GM18519 (cell line): ENCODE measurements around the gene PTPRK.

ENCODE experiments used
- ATAC-seq: cut with Tn5 transposase; IDR thresholded peaks from one replicate; pipeline ENCODE4 v1.9.1; 2021; ENCODE audit warnings: mild to moderate bottlenecking, moderate library complexity; ENCODE audit not compliant: unreplicated experiment, low FRiP score

PTPRK gene

DNA sequence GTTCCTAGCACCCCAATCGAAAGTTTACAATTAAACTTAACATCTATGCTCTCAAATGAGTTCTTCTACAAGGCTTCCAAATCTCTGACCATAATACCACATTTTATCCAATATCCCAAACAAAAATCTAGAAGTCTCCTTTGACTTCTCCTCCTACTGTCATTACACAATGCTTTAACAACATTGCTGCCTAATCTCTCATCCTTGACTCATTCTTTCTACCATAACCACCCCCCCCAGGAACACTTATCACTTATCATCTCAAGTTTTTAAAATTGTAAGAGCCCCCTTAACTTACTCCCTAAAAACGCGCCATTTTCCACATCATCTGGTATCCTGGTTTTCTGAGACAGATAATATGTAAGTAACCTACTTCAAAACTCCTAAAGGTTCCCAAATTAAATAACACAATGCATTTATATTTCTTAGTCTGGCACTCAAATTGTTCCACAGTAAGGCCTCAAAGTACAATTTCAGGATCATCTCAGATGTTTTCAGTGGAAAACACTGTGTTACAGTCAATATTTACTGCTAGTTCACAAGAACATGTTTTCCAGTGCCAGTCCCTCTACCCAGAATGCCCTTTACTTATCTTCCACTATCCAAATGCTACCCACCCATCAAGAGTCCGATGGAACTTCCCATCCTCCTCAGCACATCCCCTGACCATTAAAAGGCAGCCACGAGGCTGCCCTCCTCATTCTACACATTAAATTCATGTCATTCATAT, 311.4 kb downstream of the PTPRK start:
- no peak for ATAC-seq

- ATAC-seq = no peak
Measured at GRCh38 chr6:128208078-128208477, 312.3 kb downstream of the PTPRK start.

GRCh38 chr6:128206610-128207426, 313.6 kb downstream of the PTPRK start:
- ATAC-seq = no peak

DNA sequence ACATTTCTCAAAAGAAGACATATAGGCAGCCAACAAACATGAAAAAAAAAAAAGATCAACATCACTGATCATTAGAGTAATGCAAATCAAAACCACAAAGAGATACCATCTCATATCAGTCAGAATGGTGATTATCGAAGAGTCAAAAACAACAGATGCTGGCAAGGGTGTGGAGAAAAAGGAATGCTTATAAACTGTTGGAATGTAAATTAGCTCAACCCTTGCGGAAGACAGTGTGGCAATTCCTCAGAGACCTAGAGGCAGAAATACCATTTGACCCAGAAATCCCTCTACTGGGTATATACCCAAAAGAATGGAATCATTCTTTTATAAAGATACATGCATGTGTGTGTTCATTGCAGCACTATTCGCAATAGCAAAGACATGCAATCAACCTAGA, 315.8 kb downstream of the PTPRK start:
- no peak for ATAC-seq

DNA sequence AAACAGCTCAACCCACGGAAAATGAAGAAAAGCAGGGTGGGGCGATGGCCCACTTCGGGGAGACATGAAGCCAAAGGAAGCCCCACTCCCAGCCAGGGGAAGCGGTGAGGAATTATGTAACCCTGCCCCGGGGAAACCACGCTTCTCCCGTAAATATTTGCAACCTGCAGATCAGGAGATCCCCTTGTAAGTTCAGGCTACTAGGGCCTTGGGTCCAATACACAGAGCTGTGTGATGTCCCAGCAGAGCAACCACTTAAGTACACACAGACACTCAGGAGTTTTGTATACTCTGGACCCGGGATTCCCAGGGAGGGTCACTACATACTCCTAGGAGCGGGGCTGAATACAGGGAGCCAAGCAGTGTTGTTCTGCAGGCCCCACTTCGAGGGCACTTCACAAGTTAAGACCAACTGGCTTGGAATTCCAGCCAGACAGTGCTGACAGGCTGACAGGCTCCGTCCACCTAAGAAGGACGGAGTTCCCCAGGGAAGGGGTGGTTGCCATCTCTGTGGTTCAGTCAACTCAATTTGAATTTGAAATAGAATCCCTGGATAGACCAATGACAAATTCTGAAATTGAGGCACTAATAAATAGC, 318.1 kb downstream of the PTPRK start:
- ATAC-seq = no peak

DNA sequence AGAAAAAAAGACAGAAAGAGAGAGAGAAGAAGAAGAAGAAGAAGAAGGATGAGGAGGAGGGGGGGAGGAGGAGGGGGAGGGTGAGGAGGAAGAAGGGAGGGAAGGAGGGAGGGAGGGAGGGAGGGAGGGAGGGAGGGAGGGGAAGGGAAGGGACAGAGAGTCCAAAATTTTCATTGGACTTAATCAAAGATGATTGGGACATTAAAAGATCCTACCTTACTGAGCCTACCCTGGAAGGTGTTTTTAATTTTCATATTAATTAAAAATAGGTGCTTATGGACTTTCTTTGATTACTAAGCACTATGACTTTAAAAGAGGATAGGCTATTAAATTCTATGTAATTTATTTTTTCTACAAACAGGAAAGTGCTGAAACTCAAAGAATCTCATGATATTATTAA, 319.6 kb downstream of the PTPRK start:
- ATAC-seq = no peak

DNA sequence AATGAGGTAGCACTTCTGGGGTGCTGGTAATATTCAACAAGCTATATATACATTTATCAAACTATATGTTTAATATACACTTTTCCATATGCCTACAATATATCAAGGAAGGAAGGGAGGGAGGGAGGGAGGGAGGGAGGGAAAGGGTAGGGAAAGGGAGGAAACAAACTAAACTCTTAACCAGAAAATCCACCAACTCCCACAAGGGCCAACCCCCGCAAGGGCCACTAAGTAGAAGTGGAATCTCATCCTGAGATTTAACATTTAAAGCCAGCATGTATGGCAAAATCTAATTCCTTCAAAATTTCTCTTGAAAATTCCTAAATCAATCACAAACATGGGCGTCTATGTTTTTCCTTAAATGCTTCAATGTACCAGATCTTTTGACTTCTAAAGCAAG, 320.9 kb downstream of the PTPRK start:
- ATAC-seq = no peak

GRCh38 chr6:128192972-128193371, 327.4 kb downstream of the PTPRK start:
- no peak for ATAC-seq

DNA sequence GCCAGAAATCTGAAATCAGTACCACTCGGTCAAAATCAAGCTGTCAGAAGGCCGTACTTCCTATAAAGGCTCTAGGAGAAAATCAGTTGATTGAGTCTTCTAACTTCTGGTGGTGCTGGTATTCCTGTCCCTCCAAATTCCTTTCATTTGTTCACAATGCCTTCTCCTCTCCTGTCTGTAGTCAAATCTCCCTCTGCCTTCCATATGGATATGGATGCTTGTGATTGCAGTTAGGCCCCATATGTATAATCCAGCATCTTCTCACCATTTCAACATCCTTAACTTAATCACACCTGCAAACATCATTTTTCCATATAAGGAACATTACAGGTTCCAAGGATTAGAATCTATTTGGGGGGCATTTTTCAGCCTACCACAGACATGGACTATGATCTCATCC, 331.7 kb downstream of the PTPRK start:
- no peak for ATAC-seq

- ATAC-seq = no peak
Measured at GRCh38 chr6:128186729-128187128, 333.7 kb downstream of the PTPRK start.

GRCh38 chr6:128179876-128180438, 340.4 kb downstream of the PTPRK start:
- no peak for ATAC-seq

DNA sequence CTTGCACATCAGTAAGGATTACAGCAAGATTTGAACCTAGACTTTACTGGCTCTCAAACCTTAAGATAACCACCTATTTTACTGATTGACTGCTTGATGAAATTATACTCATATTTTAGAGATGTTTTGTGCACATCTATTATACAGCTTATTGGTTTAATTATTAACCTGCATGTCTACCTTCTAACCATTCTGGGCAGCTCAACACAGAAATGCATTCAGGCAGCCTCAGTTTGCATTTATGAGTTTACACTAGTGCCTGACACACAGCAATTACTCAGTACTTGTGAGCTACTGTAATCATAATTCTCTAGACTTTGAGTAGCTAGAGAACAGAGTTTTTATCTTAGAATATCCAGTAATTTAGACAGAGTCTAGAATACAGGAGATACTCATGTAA, 345.7 kb downstream of the PTPRK start:
- no peak for ATAC-seq

DNA sequence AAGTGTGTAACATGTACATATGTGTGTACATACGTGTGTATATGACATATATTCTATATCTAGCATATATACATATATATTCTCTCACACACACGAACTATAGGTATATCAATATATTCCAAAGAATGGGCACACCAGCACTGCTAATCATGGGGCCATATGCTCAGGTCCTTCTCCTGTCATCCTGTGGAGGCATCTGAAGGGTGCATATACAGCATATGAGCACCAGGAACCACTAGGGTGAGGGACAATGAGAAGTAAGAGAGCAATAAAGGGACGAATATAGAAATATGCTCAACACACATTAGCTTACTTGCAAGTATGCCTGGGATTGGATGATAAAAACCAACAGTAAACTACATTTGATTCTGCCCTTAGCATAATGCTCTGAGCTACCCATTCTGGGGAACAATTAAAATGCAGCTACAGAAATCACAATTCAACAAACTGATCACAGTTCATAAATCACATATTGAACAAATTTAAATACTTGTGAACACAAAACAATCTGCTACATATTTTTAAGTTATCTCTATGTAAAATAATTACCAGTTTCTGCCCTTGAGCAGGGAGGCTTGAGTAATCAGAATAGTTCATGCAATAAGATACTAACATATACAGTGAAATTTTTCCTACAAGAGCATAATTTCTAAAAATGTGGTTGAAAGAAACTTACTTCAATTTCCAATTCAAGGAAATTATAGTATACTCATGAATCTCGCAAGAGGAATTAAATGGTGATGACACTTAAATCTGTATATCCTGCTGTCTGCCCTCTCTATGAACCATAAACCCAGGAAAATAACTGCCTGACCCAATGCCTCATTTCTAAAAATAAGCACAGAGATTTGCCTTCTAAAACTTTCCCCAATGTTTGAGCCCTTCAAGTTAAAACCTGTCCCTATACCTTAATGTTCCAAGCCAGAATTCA, 347.4 kb downstream of the PTPRK start:
- no peak for ATAC-seq

DNA sequence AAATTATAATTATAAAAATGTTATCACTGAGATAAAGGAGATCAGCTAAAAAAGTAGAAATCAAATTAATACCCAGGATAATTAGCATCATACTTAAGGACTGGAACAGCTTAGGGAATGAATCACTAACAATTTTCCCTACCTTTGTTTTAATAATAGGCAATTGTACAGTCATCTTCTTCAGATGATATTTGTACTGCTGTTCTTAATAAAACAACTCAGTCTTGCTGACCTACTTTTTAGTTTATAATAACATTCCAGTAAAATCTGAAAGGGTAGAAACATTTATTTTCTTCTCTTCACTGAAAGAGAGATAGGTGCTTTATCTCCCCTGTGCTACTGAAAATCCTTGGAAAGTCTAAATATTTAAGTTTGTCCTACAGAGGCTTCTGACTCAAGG, 348.3 kb downstream of the PTPRK start:
- ATAC-seq = no peak

- no peak for ATAC-seq
Measured at GRCh38 chr6:128171182-128171581, 349.2 kb downstream of the PTPRK start.

DNA sequence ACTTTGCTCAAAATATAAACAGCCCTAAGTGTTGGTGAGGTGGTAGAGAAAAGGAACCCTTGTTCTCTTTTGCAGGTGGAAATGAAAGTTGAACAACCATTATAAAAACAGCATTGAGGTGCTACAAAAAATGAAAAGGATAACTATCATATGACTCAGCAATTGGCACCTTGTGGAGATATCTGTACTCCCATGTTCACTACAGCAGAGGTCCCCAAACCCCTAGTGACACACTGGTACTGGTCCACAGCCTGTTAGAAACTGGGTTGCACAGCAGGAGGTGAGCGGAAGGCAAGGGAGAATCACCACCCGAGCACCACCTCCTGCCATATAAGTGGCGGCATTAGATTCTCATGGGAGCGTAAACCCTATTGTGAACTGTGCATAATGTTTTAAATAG, 352.2 kb downstream of the PTPRK start:
- no peak for ATAC-seq

DNA sequence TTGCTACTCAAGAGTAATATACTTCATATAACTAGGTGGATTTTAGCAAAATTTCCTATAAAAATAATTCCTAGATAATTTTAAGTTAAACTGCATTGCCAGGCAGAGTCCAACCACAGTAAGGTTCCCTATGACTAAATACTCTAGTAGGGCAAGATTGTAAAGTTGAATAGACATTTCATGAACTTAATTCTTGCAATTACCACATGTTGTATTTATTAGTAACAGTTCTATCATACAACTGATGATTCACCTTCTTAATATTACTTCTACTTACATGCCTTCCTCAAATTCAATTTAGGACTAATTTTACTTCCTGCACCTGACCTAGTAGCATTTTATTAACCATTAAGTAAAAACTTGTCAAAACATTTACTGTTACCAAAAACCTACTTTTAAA, 352.8 kb downstream of the PTPRK start:
- no peak for ATAC-seq

DNA sequence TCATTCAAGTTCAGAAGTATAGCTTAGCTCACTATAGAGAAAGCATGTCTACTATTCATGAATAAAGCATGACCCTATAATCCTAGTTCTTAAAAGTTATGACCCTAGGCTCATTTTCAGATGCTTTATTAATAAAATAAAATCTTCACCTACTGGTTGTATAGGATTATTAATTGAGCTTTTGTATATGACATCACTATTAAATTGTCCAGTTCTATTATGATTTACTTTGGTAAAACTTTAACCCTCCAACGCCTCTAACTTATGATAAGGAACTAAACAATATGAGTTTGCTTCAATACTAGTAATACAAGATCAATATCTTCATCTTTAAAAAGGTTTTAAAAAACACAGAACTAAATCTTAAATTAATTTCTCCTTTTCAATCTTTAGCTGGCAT, 356.1 kb downstream of the PTPRK start:
- no peak for ATAC-seq

DNA sequence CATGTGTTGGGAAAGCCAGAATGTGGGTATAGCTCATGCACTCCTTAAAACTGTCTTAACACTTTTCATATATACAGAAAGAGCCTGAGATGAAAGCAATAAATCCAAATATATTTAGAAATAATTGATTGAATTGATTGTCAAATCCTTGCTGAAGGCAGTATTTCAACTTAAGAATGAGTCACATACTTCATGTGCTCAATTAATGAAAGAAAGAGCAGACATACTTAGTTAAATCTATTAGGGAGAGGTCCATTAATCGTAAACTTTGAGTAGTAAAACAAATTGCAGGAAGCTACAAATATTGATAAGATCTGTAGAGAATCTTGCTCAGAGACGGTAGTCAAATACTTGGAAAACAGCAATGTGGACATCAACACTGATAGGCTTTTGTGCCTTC, 358.0 kb downstream of the PTPRK start:
- ATAC-seq = no peak

GRCh38 chr6:128161839-128162238, 358.6 kb downstream of the PTPRK start:
- no peak for ATAC-seq
